GM23338 (cell line): ENCODE measurements around the gene NRCAM.

ENCODE experiments used
- CREB1 ChIP-seq: fragments of 250-450 bp; sonication (Bioruptor Pico); IDR thresholded peaks from 2 replicates; pipeline ENCODE4 v1.5.0; 2020; ENCODE audit warnings: low read depth, mild to moderate bottlenecking, moderate library complexity
- EZH2 ChIP-seq: fragments of 200-600 bp; sonication (generic); IDR thresholded peaks from one replicate; pipeline ENCODE4 v1.8.0; 2017; ENCODE audit warnings: antibody characterized with exemption, mild to moderate bottlenecking, low read depth; ENCODE audit not compliant: unreplicated experiment
- EZH2phosphoT487 ChIP-seq: fragments of 200-600 bp; sonication (generic); IDR thresholded peaks from one replicate; pipeline ENCODE4 v1.8.1; 2018; ENCODE audit warnings: antibody characterized with exemption; ENCODE audit not compliant: unreplicated experiment
- POLR2AphosphoS5 ChIP-seq: IDR thresholded peaks from 2 replicates; pipeline ENCODE4 v1.6.1; 2016; ENCODE audit warnings: antibody characterized with exemption, low read depth
- STAT1 ChIP-seq: IDR thresholded peaks from one replicate; pipeline ENCODE4 v1.6.1; 2016; ENCODE audit warnings: antibody characterized with exemption; ENCODE audit not compliant: unreplicated experiment
- ZNF331 ChIP-seq: fragments of 250-450 bp; sonication (Bioruptor Pico); IDR thresholded peaks from 2 replicates; pipeline ENCODE4 v1.5.0; 2020; ENCODE audit warnings: low read depth, mild to moderate bottlenecking, moderate library complexity
- TF ChIP-seq, protein P1 (sequence below), 2 experiments: fragments of 200-600 bp in 1 of 2; sonication (generic) in 1 of 2; conservative IDR thresholded peaks; 2 replicates each; pipeline versions ENCODE4 v1.5.1 to v1.6.1; 2016 to 2017; ENCODE audit warnings: antibody characterized with exemption in 2 of 2, low read depth in 2 of 2, mild to moderate bottlenecking in 2 of 2, moderate library complexity in 1 of 2
- TF ChIP-seq, protein P2 (sequence below): IDR thresholded peaks from one replicate; pipeline ENCODE4 v1.6.1; 2018; ENCODE audit warnings: antibody characterized with exemption; ENCODE audit not compliant: unreplicated experiment

DNA sequence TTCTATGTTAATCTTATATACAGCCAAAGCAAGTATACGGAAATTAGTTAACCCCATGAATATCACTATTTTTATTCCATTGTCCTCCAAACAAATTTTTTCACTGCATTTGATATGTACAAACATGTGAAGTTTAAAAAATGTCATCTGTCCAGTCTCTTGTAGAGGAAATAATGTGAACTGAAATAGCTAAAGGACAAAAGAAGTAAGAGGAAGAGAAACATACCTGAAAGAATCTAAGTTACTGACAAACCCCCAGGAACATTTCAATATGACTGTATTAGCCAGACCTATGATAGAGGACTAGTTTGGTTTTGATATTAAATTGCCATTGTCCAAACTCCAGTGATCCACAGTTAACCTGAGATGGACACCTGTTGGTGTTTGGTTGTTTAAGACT, 80.6 kb downstream of the NRCAM start:
- TF ChIP-seq, protein P1, sequence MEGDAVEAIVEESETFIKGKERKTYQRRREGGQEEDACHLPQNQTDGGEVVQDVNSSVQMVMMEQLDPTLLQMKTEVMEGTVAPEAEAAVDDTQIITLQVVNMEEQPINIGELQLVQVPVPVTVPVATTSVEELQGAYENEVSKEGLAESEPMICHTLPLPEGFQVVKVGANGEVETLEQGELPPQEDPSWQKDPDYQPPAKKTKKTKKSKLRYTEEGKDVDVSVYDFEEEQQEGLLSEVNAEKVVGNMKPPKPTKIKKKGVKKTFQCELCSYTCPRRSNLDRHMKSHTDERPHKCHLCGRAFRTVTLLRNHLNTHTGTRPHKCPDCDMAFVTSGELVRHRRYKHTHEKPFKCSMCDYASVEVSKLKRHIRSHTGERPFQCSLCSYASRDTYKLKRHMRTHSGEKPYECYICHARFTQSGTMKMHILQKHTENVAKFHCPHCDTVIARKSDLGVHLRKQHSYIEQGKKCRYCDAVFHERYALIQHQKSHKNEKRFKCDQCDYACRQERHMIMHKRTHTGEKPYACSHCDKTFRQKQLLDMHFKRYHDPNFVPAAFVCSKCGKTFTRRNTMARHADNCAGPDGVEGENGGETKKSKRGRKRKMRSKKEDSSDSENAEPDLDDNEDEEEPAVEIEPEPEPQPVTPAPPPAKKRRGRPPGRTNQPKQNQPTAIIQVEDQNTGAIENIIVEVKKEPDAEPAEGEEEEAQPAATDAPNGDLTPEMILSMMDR (conservative IDR thresholded peaks at IDR 0.05; ENCODE audit: low read depth in 2 of 2): no peak
- no peak for TF ChIP-seq STAT1
- no peak for TF ChIP-seq EZH2
- no peak for TF ChIP-seq ZNF331 (CRISPR knock-in tag)
- TF ChIP-seq, protein P2, sequence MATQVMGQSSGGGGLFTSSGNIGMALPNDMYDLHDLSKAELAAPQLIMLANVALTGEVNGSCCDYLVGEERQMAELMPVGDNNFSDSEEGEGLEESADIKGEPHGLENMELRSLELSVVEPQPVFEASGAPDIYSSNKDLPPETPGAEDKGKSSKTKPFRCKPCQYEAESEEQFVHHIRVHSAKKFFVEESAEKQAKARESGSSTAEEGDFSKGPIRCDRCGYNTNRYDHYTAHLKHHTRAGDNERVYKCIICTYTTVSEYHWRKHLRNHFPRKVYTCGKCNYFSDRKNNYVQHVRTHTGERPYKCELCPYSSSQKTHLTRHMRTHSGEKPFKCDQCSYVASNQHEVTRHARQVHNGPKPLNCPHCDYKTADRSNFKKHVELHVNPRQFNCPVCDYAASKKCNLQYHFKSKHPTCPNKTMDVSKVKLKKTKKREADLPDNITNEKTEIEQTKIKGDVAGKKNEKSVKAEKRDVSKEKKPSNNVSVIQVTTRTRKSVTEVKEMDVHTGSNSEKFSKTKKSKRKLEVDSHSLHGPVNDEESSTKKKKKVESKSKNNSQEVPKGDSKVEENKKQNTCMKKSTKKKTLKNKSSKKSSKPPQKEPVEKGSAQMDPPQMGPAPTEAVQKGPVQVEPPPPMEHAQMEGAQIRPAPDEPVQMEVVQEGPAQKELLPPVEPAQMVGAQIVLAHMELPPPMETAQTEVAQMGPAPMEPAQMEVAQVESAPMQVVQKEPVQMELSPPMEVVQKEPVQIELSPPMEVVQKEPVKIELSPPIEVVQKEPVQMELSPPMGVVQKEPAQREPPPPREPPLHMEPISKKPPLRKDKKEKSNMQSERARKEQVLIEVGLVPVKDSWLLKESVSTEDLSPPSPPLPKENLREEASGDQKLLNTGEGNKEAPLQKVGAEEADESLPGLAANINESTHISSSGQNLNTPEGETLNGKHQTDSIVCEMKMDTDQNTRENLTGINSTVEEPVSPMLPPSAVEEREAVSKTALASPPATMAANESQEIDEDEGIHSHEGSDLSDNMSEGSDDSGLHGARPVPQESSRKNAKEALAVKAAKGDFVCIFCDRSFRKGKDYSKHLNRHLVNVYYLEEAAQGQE: no peak
- TF ChIP-seq CREB1 (CRISPR knock-in tag): no peak
- TF ChIP-seq EZH2phosphoT487: no peak
- no peak for TF ChIP-seq POLR2AphosphoS5
